ENCODE measurements around the gene EFCAB11.
A peak's percentile ranks its signal among the peaks of the same experiment; 100 is the strongest.

EFCAB11 gene

DNA sequence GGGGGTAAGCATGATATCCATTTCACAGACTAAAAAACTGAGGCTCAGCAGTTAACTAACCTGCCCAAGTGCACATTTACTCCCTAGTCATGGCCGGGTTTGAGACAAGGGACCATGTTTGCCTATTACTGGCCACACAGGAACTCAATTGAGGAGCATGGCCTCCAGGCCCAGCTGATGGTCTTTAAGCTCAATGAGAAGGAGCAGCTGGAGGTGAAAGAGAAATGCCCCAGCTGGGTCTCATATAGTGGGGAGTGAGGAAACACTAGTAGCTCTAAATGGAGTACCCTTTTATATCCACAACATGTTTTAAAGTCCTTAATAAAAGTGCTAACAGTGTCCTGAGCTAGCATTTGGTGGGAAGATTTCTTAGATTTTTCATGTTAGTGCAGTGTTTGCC is 2.8 kb upstream of the EFCAB11 start:
- Histone ChIP-seq H3K9me3 (ENCODE audit: insufficient read depth, low read length) (peaks cover 15% of the 10 kb centered on the region; the same call in 1 of the 2 replicates), H3K9ac (ENCODE audit: insufficient read length, low read depth) (no peak overlapping the region), H3K27me3 (ENCODE audit: insufficient read depth, insufficient read length) (no peaks in the 10 kb centered on the region), H3K36me3 (ENCODE audit: insufficient read depth, insufficient read length, low read length) (peaks cover 35% of the 10 kb centered on the region), H3K4me1 (ENCODE audit: insufficient read depth, insufficient read length) (no peaks in the 10 kb centered on the region), H3K4me3 (ENCODE audit: insufficient read length, low read depth) (no peak overlapping the region)
- no peak for DNase-seq (ENCODE audit: low read depth, low spot score)
- TF ChIP-seq YY1 (IDR thresholded peaks at IDR 0.05; ENCODE audit: insufficient read depth, insufficient read length) (no peak), SUZ12 (IDR thresholded peaks at IDR 0.05; ENCODE audit: extremely low read depth, insufficient read depth, insufficient read length) (no peak), ZNF274 (IDR thresholded peaks at IDR 0.05; ENCODE audit: low read depth, low read length) (no peak)

DNA sequence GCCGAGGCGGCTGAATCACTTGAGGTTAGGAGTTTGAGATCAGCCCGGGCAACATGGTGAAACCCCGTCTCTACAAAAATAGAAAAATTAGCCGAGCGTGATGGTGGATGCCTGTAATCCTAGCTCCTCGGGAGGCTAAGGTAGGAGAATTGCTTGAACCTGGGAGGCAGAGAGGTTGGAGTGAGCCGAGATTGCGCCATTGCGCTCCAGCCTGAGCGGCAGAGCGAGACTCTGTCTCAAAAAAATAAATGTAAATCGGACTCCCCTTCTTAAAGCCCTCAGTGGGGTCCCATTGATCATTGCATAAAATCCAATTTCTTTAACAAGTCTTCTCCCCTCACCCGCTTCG is 2.1 kb upstream of the EFCAB11 start:
- peaks cover 31% of the 10 kb centered on the region for H3K36me3 ChIP-seq (ENCODE audit: insufficient read depth, insufficient read length, low read length)
- peaks cover 15% of the 10 kb centered on the region; the same call in 1 of the 2 replicates for H3K9me3 ChIP-seq (ENCODE audit: insufficient read depth, low read length)
- TF ChIP-seq SUZ12 (IDR thresholded peaks at IDR 0.05; ENCODE audit: extremely low read depth, insufficient read depth, insufficient read length): no peak
- TF ChIP-seq ZNF274 (IDR thresholded peaks at IDR 0.05; ENCODE audit: low read depth, low read length): no peak
- TF ChIP-seq YY1 (IDR thresholded peaks at IDR 0.05; ENCODE audit: insufficient read depth, insufficient read length): no peak
- no peak for DNase-seq (ENCODE audit: low read depth, low spot score)
- H3K27me3 ChIP-seq (ENCODE audit: insufficient read depth, insufficient read length): no peaks in the 10 kb centered on the region
- H3K4me1 ChIP-seq (ENCODE audit: insufficient read depth, insufficient read length): no peaks in the 10 kb centered on the region
- peak overlapping the region; percentile 78 for H3K4me3 ChIP-seq (ENCODE audit: insufficient read length, low read depth)
- H3K9ac ChIP-seq (ENCODE audit: insufficient read length, low read depth): peak overlapping the region; percentile 96

DNA sequence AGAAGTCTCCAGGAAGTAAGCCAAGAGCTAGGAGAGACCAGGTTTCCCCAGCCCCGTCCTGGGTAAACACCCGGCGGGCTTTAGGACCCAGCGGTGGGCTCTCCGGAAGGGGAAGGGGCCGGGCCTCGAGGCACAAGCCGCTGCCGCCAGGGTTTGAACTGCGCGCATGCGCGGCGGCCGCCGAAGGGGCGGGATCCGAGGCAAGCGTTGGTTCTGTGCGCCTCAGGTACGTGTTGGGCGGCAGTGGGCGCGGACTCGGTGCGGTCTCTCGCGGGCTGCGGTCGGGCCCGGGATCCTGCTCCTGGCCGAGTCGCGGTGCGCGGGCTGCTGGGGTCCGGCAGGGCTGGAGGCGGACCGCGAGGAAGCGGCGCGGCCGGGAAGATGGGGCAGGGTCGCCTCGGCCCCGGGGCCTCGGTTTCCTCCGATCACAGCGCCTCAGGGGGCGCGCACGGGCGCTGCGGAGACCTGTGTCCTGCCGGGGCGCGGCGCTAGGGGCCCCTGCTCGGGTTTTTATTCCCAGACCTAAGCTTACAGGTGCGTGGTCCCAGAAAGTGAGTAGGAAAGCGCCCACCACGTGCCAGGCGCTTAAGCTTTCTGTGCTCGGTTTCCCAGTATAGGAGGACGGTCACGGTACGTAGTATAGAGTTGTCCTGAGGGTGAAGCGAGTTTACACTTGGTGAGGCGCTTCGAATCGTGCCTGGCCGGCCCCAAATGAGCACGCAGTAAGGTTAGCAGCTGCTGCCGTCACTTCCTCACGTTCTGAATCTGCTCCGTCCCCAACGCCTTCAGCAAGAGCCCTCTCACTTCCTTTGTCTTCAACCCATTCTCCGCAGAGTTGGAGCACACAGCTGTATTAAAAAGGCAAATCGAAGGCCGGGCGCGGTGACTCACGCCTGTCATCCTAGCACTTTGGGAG is 1.5 kb upstream of the EFCAB11 start, which contains the start of gene TDP1:
TSS of gene TDP1 (plus strand) at position 183 of the 916 bp plus-strand sequence. CDS start 7,188 bp downstream, outside the sequence.
- Histone ChIP-seq H3K9ac (ENCODE audit: insufficient read length, low read depth) (peak within 1 kb of the TSS; percentile 96), H3K27me3 (ENCODE audit: insufficient read depth, insufficient read length) (no peaks in the 10 kb centered on the region), H3K9me3 (ENCODE audit: insufficient read depth, low read length) (peaks cover 15% of the 10 kb centered on the region; the same call in 1 of the 2 replicates), H3K4me1 (ENCODE audit: insufficient read depth, insufficient read length) (no peaks in the 10 kb centered on the region), H3K36me3 (ENCODE audit: insufficient read depth, insufficient read length, low read length) (peaks cover 30% of the 10 kb centered on the region), H3K4me3 (ENCODE audit: insufficient read length, low read depth) (peak within 1 kb of the TSS; percentile 78)
- TF ChIP-seq ZNF274 (IDR thresholded peaks at IDR 0.05; ENCODE audit: low read depth, low read length) (no peak), YY1 (IDR thresholded peaks at IDR 0.05; ENCODE audit: insufficient read depth, insufficient read length) (no peak), SUZ12 (IDR thresholded peaks at IDR 0.05; ENCODE audit: extremely low read depth, insufficient read depth, insufficient read length) (no peak)
- peak; percentile 80 for DNase-seq (ENCODE audit: low read depth, low spot score)

DNA sequence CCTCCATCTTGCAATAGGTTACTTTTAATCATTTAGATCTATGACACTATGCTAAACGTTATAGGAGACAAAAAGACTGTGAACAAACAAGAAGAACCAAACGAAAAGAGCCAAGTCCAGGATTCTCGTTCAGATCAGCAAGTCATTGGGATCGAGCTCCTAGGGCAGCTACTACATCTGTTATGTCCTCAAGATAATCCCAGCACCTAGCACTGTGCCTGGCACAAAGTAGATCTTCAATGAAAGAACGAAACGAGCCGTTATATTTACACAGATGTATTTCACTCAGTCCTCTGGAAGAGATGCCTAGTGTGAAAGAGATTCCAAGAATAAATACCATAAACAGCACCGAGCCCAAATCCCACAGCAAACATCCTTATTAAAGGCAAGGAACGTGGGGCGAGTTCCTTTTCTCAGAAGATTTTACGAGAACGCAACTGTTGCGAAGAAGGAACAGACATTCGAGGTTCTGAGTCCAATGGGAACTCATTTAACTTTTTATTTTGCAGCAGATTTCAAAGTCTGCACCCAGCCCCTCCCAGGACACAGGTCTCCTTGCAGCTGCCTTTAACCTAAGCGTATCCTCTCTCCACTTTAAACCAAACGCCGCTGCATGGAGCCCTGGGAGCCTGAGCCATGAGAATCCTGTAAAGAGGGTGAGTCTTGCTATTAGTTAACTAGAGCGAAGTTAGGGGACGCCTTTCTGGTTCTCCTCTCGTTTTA is 653 bp upstream of the EFCAB11 start:
- DNase-seq (ENCODE audit: low read depth, low spot score): no peak
- TF ChIP-seq YY1 (IDR thresholded peaks at IDR 0.05; ENCODE audit: insufficient read depth, insufficient read length) (no peak), SUZ12 (IDR thresholded peaks at IDR 0.05; ENCODE audit: extremely low read depth, insufficient read depth, insufficient read length) (no peak), ZNF274 (IDR thresholded peaks at IDR 0.05; ENCODE audit: low read depth, low read length) (no peak)
- Histone ChIP-seq H3K4me3 (ENCODE audit: insufficient read length, low read depth) (peak overlapping the region; percentile 78), H3K27me3 (ENCODE audit: insufficient read depth, insufficient read length) (no peaks in the 10 kb centered on the region), H3K9me3 (ENCODE audit: insufficient read depth, low read length) (peaks cover 15% of the 10 kb centered on the region; the same call in 1 of the 2 replicates), H3K4me1 (ENCODE audit: insufficient read depth, insufficient read length) (no peaks in the 10 kb centered on the region), H3K36me3 (ENCODE audit: insufficient read depth, insufficient read length, low read length) (peaks cover 32% of the 10 kb centered on the region), H3K9ac (ENCODE audit: insufficient read length, low read depth) (peak overlapping the region; percentile 61)

DNA sequence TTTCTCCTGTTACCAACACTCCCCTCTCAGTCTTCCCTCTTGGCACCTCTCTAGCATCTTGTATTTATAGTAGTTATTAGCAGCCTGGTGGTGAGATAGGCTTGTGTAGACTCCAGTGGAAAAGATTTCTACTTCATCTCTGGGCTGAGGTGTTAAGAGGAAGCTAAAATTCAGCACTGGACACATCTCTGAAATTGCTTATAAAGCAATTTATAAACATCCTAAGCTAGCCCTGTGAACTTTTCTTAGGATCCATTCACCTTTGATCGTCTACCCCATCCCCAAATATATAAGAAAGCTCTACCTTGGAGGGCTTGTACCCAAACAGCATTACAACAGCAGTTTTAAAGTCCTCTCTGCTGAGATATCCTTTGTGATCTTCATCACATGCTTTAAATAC is 928 bp downstream of the EFCAB11 start:
- Histone ChIP-seq H3K9ac (ENCODE audit: insufficient read length, low read depth) (peak overlapping the region; percentile 81), H3K4me3 (ENCODE audit: insufficient read length, low read depth) (no peak overlapping the region)

DNA sequence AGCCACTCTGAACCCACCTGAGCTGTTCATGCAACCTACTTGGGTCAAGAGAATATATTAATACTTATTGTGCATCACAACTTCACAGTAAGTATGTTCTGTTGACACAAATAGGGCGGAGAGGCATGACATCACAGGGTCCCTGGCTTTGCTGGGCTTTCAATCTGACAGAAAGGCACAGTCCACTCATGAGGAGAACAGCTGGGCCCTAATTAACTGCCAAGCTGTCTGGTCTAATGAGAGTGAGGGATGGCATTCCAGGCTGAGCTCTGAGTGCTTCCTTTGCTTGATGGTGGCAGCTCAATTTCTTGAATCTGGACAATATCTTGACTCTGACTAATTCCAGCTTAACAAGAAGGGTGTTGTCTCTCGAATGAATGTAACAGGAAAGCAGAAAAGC is 2.0 kb downstream of the EFCAB11 start:
- TF ChIP-seq SUZ12 (IDR thresholded peaks at IDR 0.05; ENCODE audit: extremely low read depth, insufficient read depth, insufficient read length): no peak
- no peak for TF ChIP-seq YY1 (IDR thresholded peaks at IDR 0.05; ENCODE audit: insufficient read depth, insufficient read length)
- no peak for TF ChIP-seq ZNF274 (IDR thresholded peaks at IDR 0.05; ENCODE audit: low read depth, low read length)
- H3K27me3 ChIP-seq (ENCODE audit: insufficient read depth, insufficient read length): no peaks in the 10 kb centered on the region
- peaks cover 20% of the 10 kb centered on the region for H3K36me3 ChIP-seq (ENCODE audit: insufficient read depth, insufficient read length, low read length)
- H3K9ac ChIP-seq (ENCODE audit: insufficient read length, low read depth): no peak overlapping the region
- DNase-seq (ENCODE audit: low read depth, low spot score): no peak
- H3K4me1 ChIP-seq (ENCODE audit: insufficient read depth, insufficient read length): no peaks in the 10 kb centered on the region
- peaks cover 6% of the 10 kb centered on the region; the same call in 1 of the 2 replicates for H3K9me3 ChIP-seq (ENCODE audit: insufficient read depth, low read length)
- H3K4me3 ChIP-seq (ENCODE audit: insufficient read length, low read depth): no peak overlapping the region

More for the DNA sequence above, 928 bp downstream of the EFCAB11 start:
- no peak for TF ChIP-seq YY1 (IDR thresholded peaks at IDR 0.05; ENCODE audit: insufficient read depth, insufficient read length)
- no peak for TF ChIP-seq ZNF274 (IDR thresholded peaks at IDR 0.05; ENCODE audit: low read depth, low read length)
- no peak for TF ChIP-seq SUZ12 (IDR thresholded peaks at IDR 0.05; ENCODE audit: extremely low read depth, insufficient read depth, insufficient read length)
- no peak for DNase-seq (ENCODE audit: low read depth, low spot score)
- Histone ChIP-seq H3K4me1 (ENCODE audit: insufficient read depth, insufficient read length) (no peaks in the 10 kb centered on the region), H3K36me3 (ENCODE audit: insufficient read depth, insufficient read length, low read length) (peaks cover 30% of the 10 kb centered on the region), H3K27me3 (ENCODE audit: insufficient read depth, insufficient read length) (no peaks in the 10 kb centered on the region), H3K9me3 (ENCODE audit: insufficient read depth, low read length) (peaks cover 15% of the 10 kb centered on the region; the same call in 1 of the 2 replicates)
